Stimulated activated effector memory CD8-positive, alpha-beta T cell treated with anti-CD3 and anti-CD28 coated beads, Interleukin-12 subunit alpha, Interleukin-12 subunit beta, amount 100 ng/mL, for 72 hours (primary cell): ENCODE measurements around the gene PNPLA3.
A peak's percentile ranks its signal among the peaks of the same experiment; 100 is the strongest.

ENCODE experiments used
- ATAC-seq: fragments of 150-1000 bp; cut with Tn5 transposase; 2 replicates; pipeline ENCODE4 v1.10.0; 2021
- DNase-seq, 2 donors: peaks; one replicate each; pipeline ENCODE4 v3.0.0; 2021 to 2022; ENCODE audit warnings: low spot score in 2 of 2
- H3K27ac Mint-ChIP-seq: one replicate; pipeline ENCODE4 v1.8.0; 2022; ENCODE audit warnings: mild to moderate bottlenecking, mixed read lengths
- H3K36me3 Mint-ChIP-seq: one replicate; pipeline ENCODE4 v1.8.0; 2022; ENCODE audit warnings: mild to moderate bottlenecking, mixed read lengths
- H3K4me1 Mint-ChIP-seq: one replicate; pipeline ENCODE4 v1.8.0; 2022; ENCODE audit warnings: mixed read lengths
- H3K4me3 Mint-ChIP-seq: one replicate; pipeline ENCODE4 v1.8.0; 2022; ENCODE audit warnings: mild to moderate bottlenecking, mixed read lengths
- H3K9me3 Mint-ChIP-seq: one replicate; pipeline ENCODE4 v1.8.0; 2022; ENCODE audit warnings: mixed read lengths

PNPLA3 gene

DNA sequence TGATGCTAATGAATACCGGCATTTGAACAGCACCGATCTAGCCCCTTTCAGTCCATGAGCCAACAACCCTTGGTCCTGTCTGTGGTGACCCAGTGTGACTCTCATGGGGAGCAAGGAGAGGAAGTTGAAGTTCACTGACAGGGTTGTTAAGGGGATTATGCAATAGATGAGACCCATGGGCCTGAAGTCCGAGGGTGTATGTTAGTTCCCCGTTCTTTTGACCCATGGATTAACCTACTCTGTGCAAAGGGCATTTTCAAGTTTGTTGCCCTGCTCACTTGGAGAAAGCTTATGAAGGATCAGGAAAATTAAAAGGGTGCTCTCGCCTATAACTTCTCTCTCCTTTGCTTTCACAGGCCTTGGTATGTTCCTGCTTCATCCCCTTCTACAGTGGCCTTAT lies 4.9 kb downstream of the PNPLA3 start:
- Mint-ChIP-seq H3K27ac (no peak overlapping the region), H3K4me1 (no peaks in the 10 kb centered on the region), H3K9me3 (no peaks in the 10 kb centered on the region), H3K36me3 (no peaks in the 10 kb centered on the region), H3K4me3 (no peak overlapping the region)
- DNase-seq: no peak
- no peak for ATAC-seq

DNA sequence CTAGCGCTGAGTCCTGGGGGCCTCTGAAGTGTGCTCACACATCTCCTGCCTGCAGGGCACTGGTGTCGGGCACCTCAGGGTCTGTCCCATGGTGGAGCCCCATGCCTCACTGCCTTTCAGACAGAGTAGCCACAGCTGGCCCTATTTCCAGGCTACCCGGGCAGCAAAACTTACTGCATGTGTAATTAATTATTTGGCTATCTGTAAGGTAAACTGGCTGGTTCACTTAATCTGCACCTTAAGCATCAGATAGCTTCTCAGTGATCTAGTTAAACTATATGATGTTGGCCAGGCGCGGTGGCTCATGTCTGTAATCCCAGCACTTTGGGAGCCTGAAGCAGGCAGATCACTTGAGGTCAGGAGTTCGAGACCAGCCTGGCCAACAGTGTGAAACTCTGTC lies 5.3 kb downstream of the PNPLA3 start:
- ATAC-seq (no peak), DNase-seq (no peak)
- Mint-ChIP-seq H3K27ac (no peak overlapping the region), H3K9me3 (no peaks in the 10 kb centered on the region), H3K4me3 (no peak overlapping the region), H3K4me1 (no peaks in the 10 kb centered on the region), H3K36me3 (no peaks in the 10 kb centered on the region)

DNA sequence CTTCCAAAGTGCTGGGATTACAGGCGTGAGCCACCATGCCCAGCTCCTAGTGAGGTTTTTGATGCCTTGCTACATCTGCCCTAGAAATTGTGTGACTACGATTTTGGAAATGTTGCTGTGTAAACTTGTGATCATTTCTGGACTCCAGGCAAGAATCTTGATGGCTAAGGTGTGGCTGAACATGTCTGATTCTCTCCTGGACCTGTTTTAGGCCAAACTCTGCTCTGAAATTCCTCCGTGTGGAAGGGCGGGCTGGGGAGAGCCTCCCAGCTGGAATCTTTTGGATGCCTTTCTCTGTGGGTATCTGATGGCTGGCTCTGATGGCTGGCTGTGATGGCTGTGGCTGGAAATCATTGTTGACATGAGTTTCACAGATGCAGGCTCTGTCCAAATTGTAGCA lies 8.2 kb downstream of the PNPLA3 start:
- H3K9me3 Mint-ChIP-seq: no peaks in the 10 kb centered on the region
- no peak overlapping the region for H3K27ac Mint-ChIP-seq
- ATAC-seq (no peak), DNase-seq (no peak)
- no peaks in the 10 kb centered on the region for H3K4me1 Mint-ChIP-seq
- no peak overlapping the region for H3K4me3 Mint-ChIP-seq
- H3K36me3 Mint-ChIP-seq: no peaks in the 10 kb centered on the region

DNA sequence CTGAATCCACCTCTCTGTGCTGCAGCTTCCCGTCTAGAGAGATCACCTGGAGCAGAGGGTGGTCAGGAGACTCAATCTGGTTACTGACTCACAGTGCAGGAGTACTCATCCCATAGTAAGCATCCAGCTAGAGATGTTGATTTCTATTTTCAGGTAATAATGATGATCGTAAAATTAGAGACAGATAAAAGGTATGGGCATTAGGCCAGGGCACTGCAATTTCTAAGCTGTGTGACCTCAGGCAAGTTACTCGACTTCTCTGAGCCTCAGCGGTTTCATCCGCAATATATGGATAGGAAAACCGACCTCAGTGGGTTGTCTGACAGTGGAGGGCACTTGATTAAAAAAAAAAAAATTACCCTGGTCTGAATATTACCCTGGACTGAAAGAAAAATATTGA lies 17.8 kb downstream of the PNPLA3 start:
- Mint-ChIP-seq H3K36me3 (no peaks in the 10 kb centered on the region), H3K27ac (no peak overlapping the region), H3K4me3 (no peak overlapping the region), H3K4me1 (peaks cover 10% of the 10 kb centered on the region), H3K9me3 (no peaks in the 10 kb centered on the region)
- no peak for DNase-seq
- ATAC-seq: no peak

DNA sequence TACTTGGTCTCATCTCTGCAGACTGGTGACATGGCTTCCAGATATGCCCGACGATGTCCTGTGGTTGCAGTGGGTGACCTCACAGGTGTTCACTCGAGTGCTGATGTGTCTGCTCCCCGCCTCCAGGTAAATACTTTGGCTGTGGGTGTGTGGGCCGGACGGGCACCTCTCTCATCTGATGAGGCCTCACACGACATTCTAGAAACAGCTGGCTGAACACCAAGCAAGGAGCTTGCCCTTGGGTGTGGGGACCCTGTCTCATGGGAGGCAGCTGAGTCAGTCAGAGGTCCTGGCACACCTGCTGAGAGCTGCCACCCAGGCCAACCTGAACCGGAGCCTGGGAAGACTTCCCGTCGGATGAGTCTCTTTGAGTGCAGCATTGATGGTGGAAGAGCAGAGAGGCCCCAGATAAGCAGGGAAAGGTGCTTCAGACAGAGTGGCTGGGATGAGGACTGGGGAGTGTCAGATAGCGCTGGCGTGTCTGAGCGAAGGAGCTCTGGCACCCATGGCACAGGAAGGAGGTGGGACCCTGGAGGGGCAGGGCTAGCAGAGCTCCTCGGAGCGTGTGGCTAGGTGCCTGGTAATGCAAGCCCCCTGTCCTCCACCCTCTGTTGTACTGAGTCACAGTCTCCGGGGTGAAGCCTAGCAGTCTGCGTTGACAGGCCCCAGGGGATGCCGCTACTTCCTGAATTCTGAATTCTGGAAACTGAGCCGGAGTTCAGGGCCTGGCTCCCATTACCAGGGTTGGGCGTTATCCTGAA lies 21.2 kb downstream of the PNPLA3 start:
- ATAC-seq: no peak
- Mint-ChIP-seq H3K4me1 (peaks cover 10% of the 10 kb centered on the region), H3K9me3 (no peaks in the 10 kb centered on the region), H3K36me3 (no peaks in the 10 kb centered on the region), H3K4me3 (no peak overlapping the region), H3K27ac (no peak overlapping the region)
- no peak for DNase-seq

DNA sequence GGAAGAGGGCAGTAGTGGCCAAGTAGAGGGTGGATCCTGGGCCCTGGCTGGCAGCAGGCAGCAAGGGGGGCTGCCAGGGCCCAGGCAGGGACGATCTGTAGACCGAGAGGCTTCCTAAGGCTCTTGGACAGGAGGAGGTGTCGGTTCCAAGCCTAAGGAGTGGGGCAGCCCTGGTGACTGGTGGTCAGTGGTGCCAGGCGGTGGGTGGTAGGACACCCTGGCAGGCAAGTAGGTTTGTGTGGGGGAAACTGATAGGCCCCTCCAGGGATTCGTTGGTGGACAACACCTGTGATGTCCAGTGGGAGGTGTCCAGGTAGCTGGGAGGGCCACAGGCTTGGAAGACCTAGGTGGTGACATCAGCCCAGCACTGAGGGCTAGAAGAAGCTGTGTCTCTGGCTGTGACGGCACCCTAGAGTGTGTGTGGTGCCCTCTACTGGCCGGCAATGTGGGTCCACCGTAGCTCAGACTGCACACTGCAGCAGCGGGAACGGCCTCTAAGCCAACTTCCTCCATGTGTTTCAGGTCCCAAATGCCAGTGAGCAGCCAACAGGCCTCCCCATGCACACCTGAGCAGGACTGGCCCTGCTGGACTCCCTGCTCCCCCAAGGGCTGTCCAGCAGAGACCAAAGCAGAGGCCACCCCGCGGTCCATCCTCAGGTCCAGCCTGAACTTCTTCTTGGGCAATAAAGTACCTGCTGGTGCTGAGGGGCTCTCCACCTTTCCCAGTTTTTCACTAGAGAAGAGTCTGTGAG lies 22.2 kb downstream of the PNPLA3 start:
- no peak overlapping the region for H3K27ac Mint-ChIP-seq
- no peaks in the 10 kb centered on the region for H3K9me3 Mint-ChIP-seq
- peak; percentile 96 for ATAC-seq
- DNase-seq: peak; percentile 58 to 80
- no peak overlapping the region for H3K4me3 Mint-ChIP-seq
- peaks cover 10% of the 10 kb centered on the region for H3K4me1 Mint-ChIP-seq
- H3K36me3 Mint-ChIP-seq: no peaks in the 10 kb centered on the region

DNA sequence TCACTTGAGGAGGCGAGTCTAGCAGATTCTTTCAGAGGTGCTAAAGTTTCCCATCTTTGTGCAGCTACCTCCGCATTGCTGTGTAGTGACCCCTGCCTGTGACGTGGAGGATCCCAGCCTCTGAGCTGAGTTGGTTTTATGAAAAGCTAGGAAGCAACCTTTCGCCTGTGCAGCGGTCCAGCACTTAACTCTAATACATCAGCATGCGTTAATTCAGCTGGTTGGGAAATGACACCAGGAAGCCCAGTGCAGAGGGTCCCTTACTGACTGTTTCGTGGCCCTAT lies 22.7 kb downstream of the PNPLA3 start:
- Mint-ChIP-seq H3K36me3 (no peaks in the 10 kb centered on the region), H3K9me3 (no peaks in the 10 kb centered on the region), H3K27ac (no peak overlapping the region), H3K4me3 (no peak overlapping the region), H3K4me1 (peaks cover 10% of the 10 kb centered on the region)
- peak; percentile 15 for ATAC-seq
- DNase-seq: no peak

DNA sequence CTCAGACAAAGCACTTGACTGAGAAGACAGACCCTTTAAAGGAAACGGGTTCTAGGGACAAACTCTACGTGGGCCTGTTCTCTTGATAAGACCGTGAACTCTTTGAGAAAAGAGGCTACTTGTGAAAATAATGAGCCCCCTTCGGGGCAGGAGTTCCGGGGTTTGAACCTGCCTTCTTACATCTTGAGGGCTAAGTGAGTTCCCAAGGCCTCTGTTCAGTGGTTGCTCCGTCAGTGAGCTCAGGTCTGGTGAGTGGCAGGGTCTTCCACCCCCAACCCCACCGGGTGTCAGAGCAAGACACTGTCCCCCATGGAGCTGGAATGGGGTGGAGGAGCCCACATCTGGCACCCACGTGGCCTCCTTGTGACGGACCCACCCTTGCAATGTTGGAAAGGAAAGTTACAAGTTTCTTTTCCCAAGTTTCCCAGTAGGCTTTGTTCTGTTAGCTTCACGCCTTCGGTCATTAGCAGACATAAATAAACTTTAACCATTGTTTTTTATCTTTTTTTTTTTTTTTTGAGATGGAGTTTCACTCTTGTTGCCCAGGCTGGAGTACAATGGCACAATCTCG lies 25.3 kb downstream of the PNPLA3 start:
- ATAC-seq: no peak
- Mint-ChIP-seq H3K4me3 (no peak overlapping the region), H3K27ac (no peak overlapping the region), H3K36me3 (no peaks in the 10 kb centered on the region), H3K4me1 (peaks cover 13% of the 10 kb centered on the region), H3K9me3 (no peaks in the 10 kb centered on the region)
- DNase-seq: no peak

DNA sequence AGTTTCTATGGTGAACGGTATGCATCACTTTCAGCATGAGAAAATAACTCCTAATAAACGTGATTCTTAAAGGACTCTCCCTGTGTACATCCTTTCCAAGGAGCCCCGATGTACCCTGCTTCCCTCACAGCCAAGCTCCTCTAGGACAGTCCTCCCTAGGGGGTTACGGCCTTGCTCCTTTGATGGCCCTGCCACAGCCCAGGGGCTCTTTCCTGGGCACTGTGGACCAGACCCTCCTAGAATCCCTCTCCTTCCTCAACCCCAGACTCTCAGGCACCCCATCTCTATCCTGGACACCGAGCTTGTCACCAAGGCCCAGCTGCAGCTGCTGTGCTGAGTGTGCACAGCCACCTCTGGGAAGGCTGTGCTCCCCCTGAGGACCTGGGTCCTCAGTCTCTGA lies 27.8 kb downstream of the PNPLA3 start:
- Mint-ChIP-seq H3K4me3 (no peak overlapping the region), H3K36me3 (peaks cover 6% of the 10 kb centered on the region), H3K9me3 (no peaks in the 10 kb centered on the region), H3K4me1 (peaks cover 23% of the 10 kb centered on the region), H3K27ac (no peak overlapping the region)
- DNase-seq (no peak), ATAC-seq (no peak)

DNA sequence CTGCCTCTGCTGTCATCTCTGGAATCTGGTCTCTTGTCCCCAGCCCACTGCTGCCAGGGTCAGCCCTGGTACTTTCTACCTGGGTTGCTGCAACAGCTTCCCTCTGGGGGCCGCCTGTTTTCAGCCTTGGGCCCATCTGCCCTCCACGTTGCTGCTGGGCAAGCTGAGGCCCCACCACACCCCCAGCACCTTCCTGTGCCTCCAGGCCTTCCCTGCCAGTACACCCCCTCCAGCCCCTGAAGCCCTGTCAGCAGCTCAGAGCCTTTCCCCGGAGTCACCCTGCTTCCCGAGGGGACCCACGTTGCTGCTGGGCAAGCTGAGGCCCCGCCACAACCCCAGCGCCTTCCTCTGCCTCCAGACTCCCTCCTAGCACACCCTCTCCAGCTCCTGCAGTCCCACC lies 28.4 kb downstream of the PNPLA3 start:
- Mint-ChIP-seq H3K9me3 (no peaks in the 10 kb centered on the region), H3K4me3 (no peak overlapping the region), H3K27ac (no peak overlapping the region), H3K4me1 (peaks cover 29% of the 10 kb centered on the region), H3K36me3 (peaks cover 6% of the 10 kb centered on the region)
- no peak for DNase-seq
- ATAC-seq: no peak

DNA sequence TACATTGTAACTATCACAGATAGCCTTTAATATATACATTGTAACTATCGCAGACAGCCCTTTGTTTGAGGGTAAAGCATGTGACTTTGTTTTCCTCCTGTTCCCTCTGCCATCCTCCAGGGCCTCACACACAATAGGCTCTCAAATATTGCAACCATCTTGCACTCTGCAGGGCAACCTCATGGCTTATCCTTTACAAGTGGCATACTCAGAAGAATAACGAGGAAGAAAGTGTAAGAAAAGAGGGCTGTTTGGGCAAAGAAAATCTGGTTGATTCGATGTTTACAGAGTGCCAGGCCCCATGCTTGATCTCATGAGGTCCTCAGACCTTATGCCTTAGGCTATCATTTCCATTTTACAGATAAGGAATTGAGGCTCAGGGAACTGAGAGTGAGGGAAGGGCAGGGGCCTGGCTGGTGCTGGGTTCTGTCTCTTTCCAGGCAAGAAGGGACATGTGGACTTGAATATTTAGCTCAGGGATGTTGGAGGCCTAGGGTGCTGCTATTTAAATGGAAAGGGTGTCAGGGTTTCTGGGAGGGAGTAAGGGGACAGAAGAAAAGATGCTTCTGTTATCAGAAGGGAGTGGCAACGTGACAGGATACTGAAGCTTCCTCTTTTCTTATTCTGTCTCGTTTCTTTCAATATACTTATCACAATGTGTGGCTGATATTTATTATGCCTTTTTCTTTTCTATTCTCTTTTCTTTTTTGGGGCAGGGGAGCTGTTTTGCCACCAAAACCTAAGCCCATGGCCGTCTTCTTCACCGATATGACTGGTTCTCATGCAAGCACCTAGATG lies 30.6 kb downstream of the PNPLA3 start:
- DNase-seq (no peak), ATAC-seq (no peak)
- Mint-ChIP-seq H3K4me1 (peaks cover 37% of the 10 kb centered on the region), H3K9me3 (no peaks in the 10 kb centered on the region), H3K27ac (peak overlapping the region; percentile 93), H3K36me3 (peaks cover 6% of the 10 kb centered on the region), H3K4me3 (peak overlapping the region; percentile 94)

DNA sequence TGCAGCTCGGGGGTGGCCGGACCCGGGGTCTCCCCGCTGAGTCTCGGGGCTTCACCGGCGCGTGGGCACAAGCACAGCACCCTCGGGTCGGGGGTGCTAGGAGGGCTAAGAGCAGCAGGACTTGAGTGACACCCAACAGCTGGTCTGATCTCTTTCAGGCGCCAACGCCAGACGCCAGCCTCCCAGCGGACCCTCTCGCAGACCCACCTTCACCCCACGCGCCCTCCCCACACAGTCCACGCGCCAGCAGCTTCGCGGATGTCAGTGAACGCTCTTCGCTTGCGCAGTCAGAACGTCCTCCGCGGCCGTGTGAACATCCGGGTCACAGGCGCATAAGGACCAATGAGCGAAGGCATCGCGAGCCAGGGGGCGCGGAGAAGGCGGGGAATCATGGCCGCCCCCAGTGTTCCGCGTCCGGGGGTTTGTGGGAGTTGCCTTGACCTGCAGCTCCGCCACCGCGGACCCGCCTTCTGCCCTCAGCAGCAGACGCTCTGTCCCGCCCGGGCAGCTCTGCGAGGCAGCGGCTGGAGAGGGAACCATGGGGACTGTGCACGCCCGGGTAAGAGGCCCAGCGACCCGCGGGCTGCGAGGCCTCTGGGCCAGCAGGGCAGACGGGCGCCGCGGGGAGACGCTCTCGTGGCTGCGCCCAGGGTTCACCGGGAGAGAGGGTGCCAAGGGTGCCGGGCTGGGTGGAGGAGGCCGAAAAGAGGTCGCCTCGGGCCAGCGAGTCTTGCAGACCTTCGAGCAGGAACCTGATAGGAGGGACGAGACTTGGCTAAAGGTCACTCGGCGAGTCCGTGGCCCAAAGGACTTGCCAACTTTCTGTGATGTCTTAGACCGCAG lies 31.7 kb downstream of the PNPLA3 start, which contains the start of gene SAMM50:
Gene SAMM50 (plus strand): TSS at position 403 of the 843 bp plus-strand sequence. CDS start 136 bp downstream, at position 539.
- peak within 1 kb of the TSS; percentile 93 for H3K27ac Mint-ChIP-seq
- peaks cover 37% of the 10 kb centered on the region for H3K4me1 Mint-ChIP-seq
- DNase-seq (peak; percentile 78 to 95), ATAC-seq (peak; percentile 97)
- H3K9me3 Mint-ChIP-seq: no peaks in the 10 kb centered on the region
- peaks cover 6% of the 10 kb centered on the region for H3K36me3 Mint-ChIP-seq
- H3K4me3 Mint-ChIP-seq: peak within 1 kb of the TSS; percentile 94

DNA sequence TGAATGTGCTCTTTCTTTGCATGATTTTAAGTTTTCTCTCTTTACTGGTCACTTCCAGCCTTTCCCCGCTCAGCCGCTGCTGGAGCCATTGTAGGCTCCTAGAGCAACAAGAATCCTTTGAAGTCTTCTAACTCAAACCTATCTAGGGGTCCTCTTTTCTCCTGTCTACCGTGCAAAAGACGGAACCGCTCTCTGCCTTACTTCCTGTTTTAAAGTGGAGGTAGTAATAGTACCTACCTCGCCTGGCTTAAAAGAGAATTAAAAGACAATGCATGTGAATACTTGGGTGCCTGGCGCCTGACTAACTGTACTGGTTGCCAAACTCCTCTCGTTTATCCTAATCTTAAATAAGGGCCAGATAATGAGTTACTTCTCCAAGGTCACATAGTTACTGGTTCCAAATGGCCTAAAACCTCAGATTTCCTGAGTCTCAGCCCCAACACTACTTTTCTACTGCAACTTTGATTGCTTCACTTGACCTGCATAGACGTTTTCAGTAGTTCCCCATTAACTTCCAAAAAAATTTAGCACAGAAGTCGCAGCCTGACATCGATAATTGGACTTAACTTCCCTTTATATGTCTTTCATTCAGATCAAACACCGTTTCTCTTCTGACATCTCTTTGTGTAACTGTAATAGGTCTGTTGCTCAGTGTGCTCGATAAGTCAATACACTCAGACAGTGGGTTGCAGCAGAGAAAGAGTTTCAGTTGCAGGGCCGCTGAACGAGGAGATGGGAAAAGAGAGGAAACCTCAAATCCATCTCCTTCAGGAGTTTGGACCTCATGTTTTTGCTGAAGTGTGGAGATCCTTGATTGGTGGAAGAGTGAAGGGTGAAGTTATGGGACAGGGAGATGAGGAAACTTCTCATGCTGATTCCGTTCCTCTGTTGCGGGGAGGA lies 32.5 kb downstream of the PNPLA3 start:
- DNase-seq (peak in 1 of 2 donors; percentile 52), ATAC-seq (peak; percentile 23)
- Mint-ChIP-seq H3K4me3 (peak overlapping the region; percentile 94), H3K4me1 (peaks cover 43% of the 10 kb centered on the region), H3K9me3 (no peaks in the 10 kb centered on the region), H3K36me3 (peaks cover 6% of the 10 kb centered on the region), H3K27ac (peak overlapping the region; percentile 93)
